ENCODE results near the gene ANKRD11. TPM values are rescaled to one million over a fixed set of nuclear protein-coding genes. Genes with fewer than 3 reads are reported as not detected.

The ANKRD11 gene
- polyA plus RNA-seq, 1 donor (not counting 4 experiments of a cell fraction or from before 2014, with no cell fraction given): 30.1 TPM

DNA sequence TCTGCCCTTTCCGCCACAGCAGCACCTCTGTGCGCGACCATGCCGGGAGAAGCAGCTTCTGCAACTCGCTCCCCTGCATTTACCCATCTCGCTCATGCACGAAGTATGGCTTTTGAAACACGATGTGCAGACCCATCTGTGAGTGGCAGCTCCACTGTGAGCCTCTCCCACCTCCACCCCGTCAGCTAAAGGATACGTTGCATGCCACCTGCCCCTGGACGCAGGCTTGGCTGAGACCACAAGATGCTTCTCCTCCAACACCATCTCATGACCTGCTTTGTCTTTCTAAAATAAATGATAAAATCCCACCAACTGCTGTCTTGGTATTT lies 172.0 kb downstream of the ANKRD11 start:
- peaks cover 8% of the 10 kb centered on the region for H3K9me3 ChIP-seq (ENCODE audit: control insufficient read depth, low read depth, low read length)

DNA sequence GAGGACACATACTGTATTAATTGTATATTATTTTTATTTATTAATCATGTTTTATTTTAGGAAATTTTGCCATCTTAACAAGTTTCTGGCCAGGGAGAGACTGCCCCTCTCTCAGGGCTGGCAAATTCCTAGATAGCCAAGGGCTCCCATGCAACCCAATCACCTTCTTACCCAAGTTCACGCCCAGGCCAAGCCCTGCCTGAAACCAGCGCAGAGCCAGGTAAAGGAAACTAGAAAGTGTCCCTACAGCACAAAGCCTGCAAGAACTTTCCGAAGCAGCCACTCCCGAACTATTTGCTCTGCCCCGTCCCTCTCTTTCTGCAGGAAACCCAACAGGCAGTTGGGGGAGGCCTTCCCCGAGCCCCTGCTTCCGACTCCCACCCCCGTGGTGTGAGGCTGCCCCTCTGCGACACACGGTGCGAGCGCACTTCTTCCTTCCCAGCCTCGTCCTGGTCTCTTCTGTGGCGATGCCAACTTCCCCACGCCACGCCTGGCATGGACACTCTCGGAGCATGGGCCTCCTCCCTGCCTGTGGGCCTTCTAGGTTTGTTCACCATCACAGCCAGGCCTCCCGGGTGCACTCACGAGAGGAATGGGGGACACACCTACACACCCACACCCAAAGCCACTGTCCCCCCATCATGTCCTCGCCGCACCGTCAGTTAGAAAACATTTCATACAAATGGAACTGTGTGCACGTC lies 172.5 kb downstream of the ANKRD11 start:
- H3K27ac ChIP-seq (ENCODE audit: control insufficient read depth, insufficient read depth, low read length): peak overlapping the region; percentile 65
- peaks cover 6 to 21% of the 10 kb centered on the region in 2 experiments for H3K36me3 ChIP-seq (ENCODE audit: control insufficient read depth in 2 of 2, extremely low read depth in 1 of 2, insufficient read depth in 2 of 2, low read length in 2 of 2)
- FAIRE-seq (no peak), DNase-seq (ENCODE audit: low read depth, low spot score) (no peak)
- H3K4me1 ChIP-seq (ENCODE audit: control insufficient read depth, extremely low read depth, insufficient read depth, low read length): peaks cover 90% of the 10 kb centered on the region
- no peaks in the 10 kb centered on the region for H3K9me1 ChIP-seq (ENCODE audit: control insufficient read depth, extremely low read depth, insufficient read depth, low read length)
- H4K20me1 ChIP-seq (ENCODE audit: control insufficient read depth, extremely low read depth, insufficient read depth, low read length): peaks cover 9% of the 10 kb centered on the region
- no peak overlapping the region for H2AFZ ChIP-seq (ENCODE audit: control insufficient read depth, low read length)
- H3K9me3 ChIP-seq (ENCODE audit: control insufficient read depth, low read depth, low read length): peaks cover 8% of the 10 kb centered on the region
- peaks cover 82% of the 10 kb centered on the region for H3K79me2 ChIP-seq (ENCODE audit: control insufficient read depth, insufficient read depth, low read length)
- H3K4me2 ChIP-seq (ENCODE audit: control insufficient read depth, extremely low read depth, insufficient read depth, low read depth, low read length): peak overlapping the region; percentile 7
- no peaks in the 10 kb centered on the region for H3K27me3 ChIP-seq (ENCODE audit: control insufficient read depth, extremely low read depth, insufficient read depth, low read length)
- no peak overlapping the region for H3K4me3 ChIP-seq (ENCODE audit: control insufficient read depth in 2 of 3, extremely low read depth in 1 of 3, insufficient read depth in 2 of 3, low read depth in 1 of 3, low read length in 3 of 3)
- dilution Hi-C loops (cut with MboI; ENCODE audit: extremely low pct_ligation_motif_present, low sequenced_read_pairs): no loop called here
- TF ChIP-seq, protein P1, sequence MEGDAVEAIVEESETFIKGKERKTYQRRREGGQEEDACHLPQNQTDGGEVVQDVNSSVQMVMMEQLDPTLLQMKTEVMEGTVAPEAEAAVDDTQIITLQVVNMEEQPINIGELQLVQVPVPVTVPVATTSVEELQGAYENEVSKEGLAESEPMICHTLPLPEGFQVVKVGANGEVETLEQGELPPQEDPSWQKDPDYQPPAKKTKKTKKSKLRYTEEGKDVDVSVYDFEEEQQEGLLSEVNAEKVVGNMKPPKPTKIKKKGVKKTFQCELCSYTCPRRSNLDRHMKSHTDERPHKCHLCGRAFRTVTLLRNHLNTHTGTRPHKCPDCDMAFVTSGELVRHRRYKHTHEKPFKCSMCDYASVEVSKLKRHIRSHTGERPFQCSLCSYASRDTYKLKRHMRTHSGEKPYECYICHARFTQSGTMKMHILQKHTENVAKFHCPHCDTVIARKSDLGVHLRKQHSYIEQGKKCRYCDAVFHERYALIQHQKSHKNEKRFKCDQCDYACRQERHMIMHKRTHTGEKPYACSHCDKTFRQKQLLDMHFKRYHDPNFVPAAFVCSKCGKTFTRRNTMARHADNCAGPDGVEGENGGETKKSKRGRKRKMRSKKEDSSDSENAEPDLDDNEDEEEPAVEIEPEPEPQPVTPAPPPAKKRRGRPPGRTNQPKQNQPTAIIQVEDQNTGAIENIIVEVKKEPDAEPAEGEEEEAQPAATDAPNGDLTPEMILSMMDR (optimal IDR thresholded peaks at IDR 0.05 in 1 of 3, IDR thresholded peaks at IDR 0.05 in 1 of 3, conservative IDR thresholded peaks at IDR 0.05 in 1 of 3; ENCODE audit: extremely low read depth in 1 of 3, insufficient read depth in 2 of 3, low read length in 3 of 3): no peak
- TF ChIP-seq EZH2 (IDR thresholded peaks at IDR 0.05; ENCODE audit: low read length): no peak
- H3K9ac ChIP-seq (ENCODE audit: control insufficient read depth, extremely low read depth, insufficient read depth, low read length): no peak overlapping the region

More for the DNA sequence above, 172.0 kb downstream of the ANKRD11 start:
- DNase-seq (ENCODE audit: low read depth, low spot score): no peak
- TF ChIP-seq, protein P1 (optimal IDR thresholded peaks at IDR 0.05 in 1 of 3, IDR thresholded peaks at IDR 0.05 in 1 of 3, conservative IDR thresholded peaks at IDR 0.05 in 1 of 3; ENCODE audit: extremely low read depth in 1 of 3, insufficient read depth in 2 of 3, low read length in 3 of 3): no peak
- TF ChIP-seq EZH2 (IDR thresholded peaks at IDR 0.05; ENCODE audit: low read length): no peak
- H3K27ac ChIP-seq (ENCODE audit: control insufficient read depth, insufficient read depth, low read length): no peak overlapping the region
- H4K20me1 ChIP-seq (ENCODE audit: control insufficient read depth, extremely low read depth, insufficient read depth, low read length): peaks cover 9% of the 10 kb centered on the region
- no peak for FAIRE-seq
- H2AFZ ChIP-seq (ENCODE audit: control insufficient read depth, low read length): no peak overlapping the region
- H3K4me2 ChIP-seq (ENCODE audit: control insufficient read depth, extremely low read depth, insufficient read depth, low read depth, low read length): no peak overlapping the region
- no peaks in the 10 kb centered on the region for H3K9me1 ChIP-seq (ENCODE audit: control insufficient read depth, extremely low read depth, insufficient read depth, low read length)
- peaks cover 4 to 17% of the 10 kb centered on the region in 2 experiments for H3K36me3 ChIP-seq (ENCODE audit: control insufficient read depth in 2 of 2, extremely low read depth in 1 of 2, insufficient read depth in 2 of 2, low read length in 2 of 2)
- peaks cover 93% of the 10 kb centered on the region for H3K4me1 ChIP-seq (ENCODE audit: control insufficient read depth, extremely low read depth, insufficient read depth, low read length)
- no peaks in the 10 kb centered on the region for H3K27me3 ChIP-seq (ENCODE audit: control insufficient read depth, extremely low read depth, insufficient read depth, low read length)
- peaks cover 80% of the 10 kb centered on the region for H3K79me2 ChIP-seq (ENCODE audit: control insufficient read depth, insufficient read depth, low read length)
- no peak overlapping the region for H3K9ac ChIP-seq (ENCODE audit: control insufficient read depth, extremely low read depth, insufficient read depth, low read length)
- no peak overlapping the region for H3K4me3 ChIP-seq (ENCODE audit: control insufficient read depth in 2 of 3, extremely low read depth in 1 of 3, insufficient read depth in 2 of 3, low read depth in 1 of 3, low read length in 3 of 3)
- dilution Hi-C loops (cut with MboI; ENCODE audit: extremely low pct_ligation_motif_present, low sequenced_read_pairs): no loop called here
